Stimulated activated CD4-positive, alpha-beta T cell treated with anti-CD3 and anti-CD28 coated beads, TNF-alpha, amount 100 ng/mL, for 24 hours (primary cell): ENCODE data around the gene NALCN.

ENCODE experiments used
- DNase-seq, 3 experiments: peaks; one replicate each; pipeline ENCODE4 v3.0.0-alpha.2; 2020; ENCODE audit warnings: low read depth in 3 of 3

NALCN gene

DNA sequence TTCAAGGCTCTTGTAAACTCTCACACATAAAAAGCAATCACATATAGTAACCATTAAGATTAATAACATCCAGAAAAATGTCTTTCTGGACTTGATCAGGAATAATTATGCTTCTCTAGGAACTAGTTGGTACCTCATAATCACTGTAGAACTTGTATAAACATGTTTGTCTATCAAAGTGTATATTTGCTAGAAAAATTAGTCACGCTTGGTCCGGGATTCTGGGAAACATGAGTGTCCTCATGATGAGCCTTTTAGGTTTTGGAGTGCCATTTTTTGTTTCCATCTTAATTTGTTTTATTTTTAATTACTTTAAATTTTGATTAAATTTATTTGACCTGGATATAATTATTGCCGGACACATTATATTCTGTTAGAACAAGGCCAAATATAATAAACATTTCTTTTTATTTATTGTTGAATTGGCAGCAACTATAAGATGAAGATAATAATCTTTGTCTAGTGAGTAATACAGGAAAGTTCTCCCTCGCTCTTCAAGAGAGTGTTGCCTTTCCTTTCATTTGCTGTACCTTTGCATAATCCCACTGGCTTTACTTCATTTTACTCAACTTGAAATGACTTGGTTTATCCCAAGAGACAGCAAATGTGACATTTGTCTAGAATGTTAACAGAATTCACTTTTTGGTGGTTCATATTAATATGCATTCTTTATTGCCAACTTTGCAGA, 207.0 kb downstream of the NALCN start:
- no peak for DNase-seq

DNA sequence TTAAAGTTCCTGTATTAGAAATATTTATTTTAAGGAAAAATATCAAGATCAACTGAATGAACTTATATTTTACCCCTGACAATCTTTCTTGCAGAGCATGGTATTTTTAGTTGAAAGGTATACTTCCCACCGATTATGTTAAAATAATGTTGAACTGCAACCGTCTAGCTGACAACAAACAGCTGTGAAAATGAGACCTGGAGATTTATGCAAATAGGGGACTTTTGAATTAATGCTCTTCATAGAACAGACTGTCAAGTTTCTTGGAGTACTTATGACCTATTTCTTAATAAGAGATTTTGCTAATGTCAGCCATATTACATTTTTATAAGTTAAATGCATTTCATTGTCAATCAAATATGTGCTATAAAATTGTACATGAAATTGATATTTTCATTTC, 210.9 kb downstream of the NALCN start:
- DNase-seq = no peak

DNA sequence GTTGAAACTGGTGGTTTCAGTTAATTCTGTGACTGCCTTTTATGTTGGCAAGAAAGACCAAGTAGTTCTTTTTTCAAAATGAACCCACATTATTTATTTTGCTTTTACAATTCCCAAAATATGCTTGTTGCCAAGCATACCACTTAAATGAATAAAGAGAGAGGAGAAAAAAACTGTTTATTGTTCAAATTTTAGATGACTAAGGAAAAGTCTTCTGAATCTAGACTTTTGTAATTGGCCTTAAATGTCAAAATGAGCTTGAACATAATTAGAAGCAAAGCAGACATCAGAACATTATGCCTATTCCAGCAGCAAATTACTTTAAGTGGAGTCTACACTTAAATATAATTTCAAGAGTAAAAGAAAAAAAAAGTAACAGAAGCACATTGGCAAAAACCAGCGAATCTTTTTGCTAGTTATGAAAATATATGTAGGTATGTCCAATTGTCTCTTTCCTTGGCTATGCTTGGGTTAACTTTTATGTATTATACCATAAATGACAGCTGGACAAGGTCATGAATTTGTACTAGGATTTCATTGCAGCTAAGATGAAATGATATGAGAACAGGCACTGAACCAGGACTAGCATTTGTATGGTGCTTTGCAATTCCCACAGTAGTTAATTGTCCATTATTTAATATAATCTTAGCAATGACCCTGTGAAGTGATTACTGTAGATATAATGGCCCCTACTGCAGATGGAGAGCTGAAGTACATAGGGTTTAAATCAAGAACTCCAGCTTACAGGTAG, 211.9 kb downstream of the NALCN start:
- no peak for DNase-seq

DNA sequence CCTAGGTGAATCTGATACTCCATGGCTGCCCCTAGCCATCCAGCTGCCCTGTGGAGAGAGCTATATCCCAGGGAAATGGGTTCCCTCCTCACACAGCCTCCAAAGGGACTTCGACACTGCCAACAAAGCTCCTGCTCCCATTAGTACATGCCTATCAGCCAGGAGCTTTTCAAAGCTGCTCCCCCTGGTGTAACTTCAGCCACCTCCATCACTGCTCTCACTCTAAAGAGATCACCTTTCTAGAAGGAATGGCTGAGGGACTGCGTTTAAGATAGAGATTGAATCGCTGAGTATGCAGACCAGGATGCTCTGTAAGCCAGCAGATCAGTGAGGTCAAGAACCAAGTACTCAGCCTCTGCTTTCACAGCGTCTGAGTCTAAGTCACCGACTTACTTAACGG, 213.7 kb downstream of the NALCN start:
- no peak for DNase-seq

DNA sequence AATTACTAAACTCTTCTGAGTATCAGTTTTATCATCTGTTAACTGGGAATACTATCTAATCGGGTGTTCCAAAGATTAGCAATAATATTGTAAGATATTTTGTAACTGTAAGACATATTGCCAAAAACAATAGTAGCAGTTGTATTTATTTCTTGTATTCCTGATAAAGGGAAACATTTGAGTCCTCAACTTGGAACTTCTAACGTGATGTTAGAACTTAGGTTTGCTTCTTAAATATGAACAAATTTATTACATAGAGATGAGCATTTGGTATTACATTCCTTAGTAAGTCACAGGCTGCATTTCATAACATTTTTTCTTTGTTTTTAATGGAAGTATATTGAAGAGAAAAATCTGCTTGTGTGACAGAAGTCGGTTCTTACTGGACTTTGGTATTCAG, 225.3 kb downstream of the NALCN start:
- no peak for DNase-seq

DNA sequence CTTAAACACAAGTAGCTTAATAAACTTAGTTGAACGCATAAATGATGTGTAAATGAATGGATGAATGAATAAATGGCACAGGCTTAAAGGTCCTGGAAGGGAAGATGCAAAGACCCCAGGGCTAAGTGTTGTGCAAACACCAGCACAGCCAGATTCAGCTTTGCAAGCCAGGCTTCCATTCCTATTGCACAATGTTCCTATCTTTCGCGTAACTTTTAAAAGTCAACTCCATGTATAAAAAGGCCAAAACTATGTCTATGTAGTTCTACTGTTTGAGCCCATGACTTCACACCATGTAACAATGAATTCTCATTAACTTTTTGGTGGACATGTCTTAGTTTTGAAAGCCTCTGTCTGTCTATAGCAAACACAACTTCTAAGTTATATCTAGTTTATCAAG, 226.0 kb downstream of the NALCN start:
- DNase-seq = no peak

DNA sequence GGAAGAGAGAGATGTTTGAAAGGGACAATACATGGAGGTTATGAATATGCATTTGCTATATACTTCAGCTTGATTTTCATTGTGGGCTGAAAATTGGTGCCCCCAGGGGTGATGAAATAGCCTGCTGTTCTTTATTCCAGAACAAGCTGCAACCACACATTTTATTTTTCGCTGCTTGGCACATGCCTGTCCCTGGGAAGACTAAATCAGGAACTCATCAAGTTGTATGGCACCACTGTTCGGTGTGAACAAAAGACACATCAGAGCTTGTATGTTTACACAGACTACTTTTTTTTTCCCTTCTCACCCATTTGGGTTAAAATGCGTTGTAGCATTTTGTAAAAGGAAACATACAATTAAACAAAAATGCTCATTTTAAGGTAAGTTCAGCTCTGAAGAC, 230.7 kb downstream of the NALCN start:
- no peak for DNase-seq

DNA sequence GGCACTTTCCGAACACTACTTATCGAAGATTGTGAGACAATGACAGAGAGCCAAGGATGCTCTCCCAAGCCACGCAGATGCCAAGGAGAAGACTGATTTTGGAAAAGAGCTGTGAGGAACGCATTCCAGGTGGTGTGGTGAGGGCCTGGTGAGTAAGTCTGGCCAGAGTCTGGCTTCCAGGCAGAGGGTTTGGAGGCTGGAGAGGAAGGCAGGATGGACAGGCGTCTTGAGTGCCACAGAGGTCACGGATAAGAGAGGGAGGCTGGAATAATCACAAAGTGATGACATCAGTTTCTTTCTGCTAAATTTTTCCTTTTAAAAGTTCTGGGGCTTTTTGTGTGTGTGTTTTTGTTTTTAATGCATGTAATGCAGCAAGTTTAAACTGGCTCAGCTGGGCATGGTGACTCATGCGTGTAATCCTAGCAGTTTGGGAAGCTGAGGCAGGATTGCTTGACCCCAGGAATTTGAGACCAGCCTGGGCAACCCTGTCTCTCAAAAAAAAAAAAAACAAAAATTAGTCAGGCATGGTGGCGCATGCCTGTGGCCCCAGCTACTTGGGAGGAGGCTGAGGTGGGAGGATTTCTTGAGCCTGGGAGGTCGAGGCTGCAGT, 235.1 kb downstream of the NALCN start:
- no peak for DNase-seq

DNA sequence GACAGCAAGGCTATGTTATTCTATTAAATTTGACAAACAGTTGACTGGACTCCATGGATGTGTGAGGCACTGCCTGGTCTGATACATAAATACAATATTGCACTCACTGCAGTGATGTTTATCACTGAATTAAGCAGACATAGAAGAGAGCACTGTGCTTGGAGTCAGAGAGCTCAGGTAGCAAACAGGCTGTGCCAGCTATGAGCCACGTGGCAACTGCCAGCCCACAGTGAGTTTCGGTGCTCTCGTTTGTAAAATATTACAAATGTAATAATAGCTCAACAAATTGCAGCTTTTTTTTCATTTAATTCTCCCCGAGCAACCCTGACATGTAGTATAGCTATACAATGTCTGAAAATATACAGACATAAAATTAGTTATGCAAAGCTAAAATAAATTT, 237.3 kb downstream of the NALCN start:
- no peak for DNase-seq

DNA sequence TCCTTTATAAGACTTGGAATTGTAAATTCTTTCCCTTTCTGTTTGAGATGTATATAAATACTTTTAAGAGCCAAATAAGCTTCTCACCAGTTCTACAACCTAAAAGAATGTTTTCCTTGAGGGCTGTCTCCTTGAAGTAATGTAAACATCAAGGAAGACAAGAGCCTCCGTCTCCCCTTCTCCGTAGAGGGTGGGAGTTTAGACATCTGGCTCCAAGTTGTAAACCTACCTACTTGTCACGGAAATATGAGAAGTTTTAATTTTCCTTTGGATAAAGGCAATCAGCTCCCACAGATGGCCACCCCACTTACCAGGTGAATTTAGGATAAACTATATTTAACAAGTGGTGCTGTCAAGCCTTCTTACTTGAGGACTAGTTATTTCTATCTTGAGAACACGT, 237.9 kb downstream of the NALCN start:
- no peak for DNase-seq

DNA sequence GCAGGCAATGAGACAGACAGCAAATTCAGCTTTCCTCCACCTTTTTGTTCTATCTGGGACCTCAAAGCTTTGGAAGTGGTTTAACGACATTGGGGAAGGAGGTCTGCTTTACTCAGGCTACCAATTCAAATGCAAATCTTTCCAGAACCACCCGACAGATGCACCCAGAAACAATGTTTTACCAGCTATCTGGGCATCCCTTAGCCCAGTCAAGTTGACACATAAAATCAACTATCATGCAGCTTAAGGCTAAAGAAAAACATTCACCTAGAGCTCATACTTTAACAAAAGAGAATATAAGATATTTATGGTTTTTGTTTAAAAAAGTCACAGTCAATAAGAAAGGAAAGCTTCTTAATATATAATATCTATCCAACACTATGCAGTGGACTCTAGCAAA, 246.0 kb downstream of the NALCN start:
- no peak for DNase-seq

DNA sequence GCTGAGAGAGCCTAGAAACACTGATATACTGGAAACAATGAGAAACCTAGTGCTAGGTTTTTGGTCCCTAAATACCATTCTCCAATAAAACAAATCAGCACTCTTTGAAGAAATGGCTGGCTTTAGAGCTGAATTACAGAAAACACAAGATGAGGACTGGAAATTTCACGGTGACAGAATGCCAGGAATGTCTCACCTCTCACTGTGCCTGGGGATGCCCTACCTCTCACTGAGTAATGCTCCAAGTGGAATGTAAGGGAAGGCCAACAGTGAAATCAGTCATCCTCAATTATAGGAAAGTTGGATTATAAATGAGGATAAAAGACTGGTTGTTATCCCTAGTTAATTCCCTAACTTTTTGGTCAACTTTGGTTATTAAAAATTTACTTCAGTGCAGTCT, 259.0 kb downstream of the NALCN start:
- DNase-seq = no peak

DNA sequence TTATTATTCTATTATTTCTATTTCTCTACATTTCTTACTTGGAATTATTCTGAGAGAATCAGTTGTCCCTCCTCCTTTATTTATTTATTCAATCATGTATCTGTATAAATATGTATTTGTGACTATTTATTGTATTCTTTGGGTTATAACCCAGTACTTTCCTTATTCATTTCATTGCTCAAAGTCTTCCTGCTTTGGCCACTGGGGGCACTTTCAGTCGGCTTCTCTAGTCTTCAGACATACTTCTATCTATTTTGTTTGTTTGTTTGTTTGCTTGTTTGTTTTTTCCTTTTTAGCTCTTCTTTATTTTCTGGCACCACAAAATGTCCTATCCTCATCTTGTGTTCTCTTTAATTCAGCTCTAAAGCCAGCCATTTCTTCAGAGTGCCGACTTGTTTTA, 260.4 kb downstream of the NALCN start:
- DNase-seq = no peak

DNA sequence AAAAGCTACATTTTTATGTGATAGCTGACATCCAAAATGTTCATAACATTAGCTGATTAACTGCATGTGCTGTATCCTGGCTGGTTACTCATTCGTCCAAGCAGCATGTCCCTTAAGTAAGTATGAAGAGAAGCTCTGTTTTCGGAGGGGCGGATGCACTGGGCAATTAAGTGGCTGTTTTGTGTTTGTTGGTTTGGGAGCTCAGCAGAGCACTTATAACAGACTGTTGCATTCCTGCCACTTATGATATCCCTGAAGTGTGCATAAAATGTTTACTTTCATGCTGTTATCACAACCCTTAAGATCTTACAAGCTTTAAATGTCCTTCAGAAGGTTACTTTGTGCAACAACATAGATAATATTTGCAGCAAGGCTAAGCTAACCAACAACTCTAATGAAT, 264.1 kb downstream of the NALCN start:
- no peak for DNase-seq

DNA sequence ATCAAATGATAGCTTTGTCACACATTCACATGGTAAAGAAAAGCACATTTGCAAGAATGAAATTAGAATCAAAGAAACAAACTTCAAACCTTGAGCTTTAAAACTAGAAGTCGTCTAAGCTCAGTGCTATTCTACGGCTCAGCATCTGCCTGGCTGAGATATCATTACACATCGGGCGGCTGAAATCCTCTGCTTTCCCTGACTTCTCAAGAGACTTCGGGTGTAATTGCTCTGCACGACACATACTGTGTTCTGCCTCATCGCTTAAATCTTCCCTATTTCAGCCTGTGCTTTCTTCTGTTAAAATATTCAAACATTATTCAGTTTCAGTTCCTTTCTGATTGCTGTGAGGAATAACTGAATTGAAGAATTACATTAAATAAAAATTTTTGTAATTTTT, 265.3 kb downstream of the NALCN start:
- DNase-seq = no peak

DNA sequence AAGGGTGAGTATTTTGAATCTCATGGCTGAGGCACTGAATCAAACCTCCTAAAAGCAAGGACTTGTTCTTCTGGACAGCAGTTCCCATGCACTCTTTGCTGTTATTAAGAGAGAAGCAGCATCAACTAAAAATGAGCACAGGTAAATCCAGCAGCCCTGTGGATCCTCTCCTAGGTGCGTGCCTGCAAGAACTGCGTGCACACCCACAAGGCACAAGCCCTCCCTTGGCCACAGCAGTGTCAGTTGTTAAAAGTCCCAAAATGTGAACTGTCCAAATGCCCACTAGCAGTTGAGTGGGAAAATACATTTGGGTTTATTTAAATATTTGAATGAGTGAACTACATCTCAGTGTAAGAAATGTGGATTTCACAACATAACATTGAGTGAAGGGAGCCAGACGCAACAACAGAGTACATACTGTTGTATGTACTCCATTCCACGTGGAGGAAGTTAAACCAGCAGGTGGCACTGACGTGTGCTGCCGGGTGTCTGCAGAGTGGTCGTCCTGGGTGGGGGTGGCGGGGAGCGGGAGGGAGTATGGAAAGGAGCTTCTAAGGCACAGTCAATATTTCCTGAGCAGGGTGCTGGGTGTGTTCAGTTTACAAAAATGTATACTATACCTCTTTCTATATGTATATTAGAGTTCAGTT, 266.4 kb downstream of the NALCN start:
- no peak for DNase-seq

DNA sequence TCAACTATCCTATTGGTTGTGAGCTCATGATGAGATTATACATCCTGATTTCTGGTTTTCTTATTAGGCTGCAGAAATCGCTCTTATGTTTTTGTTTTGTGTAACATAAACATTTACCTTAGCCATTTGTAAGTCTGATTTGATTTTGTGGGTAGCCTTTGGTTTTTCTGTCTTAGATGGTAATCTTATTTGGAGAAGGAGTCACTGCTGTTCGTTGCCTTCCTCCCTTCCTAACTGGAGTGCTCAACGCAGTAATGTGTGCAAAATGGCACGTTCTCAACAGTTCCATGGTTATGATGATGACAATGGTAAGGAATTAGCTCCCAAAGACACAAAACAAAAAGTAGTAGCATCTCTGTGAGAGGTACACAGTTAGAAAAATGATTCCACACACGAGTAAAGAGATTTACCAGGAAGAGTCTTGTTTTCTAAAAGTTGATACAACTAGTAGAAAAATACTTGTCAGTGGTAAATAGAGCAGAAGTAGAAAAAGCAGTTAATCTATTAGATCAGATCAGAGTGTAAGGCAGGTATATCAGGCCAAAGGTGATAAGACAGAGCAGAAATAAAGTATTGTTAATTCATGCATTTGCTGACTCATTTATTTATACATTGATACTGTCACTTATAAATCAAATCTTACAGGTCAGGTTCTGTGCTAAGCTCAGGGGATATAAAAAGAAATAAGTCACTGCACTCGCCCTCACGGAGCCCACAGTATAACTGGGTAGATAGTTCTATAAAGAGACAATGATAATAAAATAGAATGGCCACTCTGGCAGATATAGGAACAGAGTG, 270.0 kb downstream of the NALCN start:
- DNase-seq = no peak

DNA sequence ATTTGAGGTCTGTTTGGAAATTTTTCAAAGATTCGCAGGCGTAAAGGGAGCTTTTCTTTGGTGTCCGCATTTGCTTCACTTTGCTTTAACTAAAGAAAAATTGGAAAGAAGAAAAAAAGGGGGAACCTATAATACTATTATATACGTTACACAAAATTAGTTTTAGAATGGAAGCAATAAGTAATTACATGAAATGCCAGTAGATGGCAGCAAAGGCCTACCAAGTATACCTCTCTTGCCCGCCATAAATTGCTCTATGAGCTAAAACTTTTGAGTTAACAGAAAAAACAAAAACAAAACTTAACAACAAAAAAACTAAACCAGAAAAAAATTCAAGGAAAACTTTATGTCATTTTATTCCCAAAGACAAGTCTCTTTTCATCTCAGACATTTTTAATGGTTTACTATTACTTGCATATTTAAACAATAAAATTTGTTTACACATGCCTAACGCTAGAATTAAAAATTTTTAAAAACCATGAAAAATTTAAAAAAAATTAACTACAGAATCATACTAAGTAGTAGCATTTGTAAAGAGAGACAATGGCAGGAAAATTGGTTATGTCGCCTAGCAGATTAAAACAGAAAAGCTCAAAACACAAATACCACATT, 271.4 kb downstream of the NALCN start:
- DNase-seq = no peak

DNA sequence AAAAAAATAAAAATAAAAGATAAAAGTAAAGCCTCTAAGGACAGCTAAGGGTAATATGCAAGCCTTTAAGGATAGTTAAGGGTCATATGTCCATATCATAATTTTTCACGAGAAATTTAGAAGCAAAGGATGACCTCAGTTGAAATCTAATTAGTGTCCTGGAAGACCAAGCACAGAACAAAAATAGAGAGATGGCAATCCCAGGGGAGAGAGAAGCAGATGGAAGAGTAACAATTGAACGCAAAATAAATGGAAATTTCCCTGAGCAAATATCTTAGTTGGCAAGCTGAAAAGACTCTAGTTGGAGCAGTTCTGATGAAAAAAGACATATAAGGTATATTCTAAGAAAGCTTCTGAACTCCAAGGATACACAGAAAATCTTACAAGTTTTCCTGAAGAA, 275.4 kb downstream of the NALCN start:
- DNase-seq = no peak

DNA sequence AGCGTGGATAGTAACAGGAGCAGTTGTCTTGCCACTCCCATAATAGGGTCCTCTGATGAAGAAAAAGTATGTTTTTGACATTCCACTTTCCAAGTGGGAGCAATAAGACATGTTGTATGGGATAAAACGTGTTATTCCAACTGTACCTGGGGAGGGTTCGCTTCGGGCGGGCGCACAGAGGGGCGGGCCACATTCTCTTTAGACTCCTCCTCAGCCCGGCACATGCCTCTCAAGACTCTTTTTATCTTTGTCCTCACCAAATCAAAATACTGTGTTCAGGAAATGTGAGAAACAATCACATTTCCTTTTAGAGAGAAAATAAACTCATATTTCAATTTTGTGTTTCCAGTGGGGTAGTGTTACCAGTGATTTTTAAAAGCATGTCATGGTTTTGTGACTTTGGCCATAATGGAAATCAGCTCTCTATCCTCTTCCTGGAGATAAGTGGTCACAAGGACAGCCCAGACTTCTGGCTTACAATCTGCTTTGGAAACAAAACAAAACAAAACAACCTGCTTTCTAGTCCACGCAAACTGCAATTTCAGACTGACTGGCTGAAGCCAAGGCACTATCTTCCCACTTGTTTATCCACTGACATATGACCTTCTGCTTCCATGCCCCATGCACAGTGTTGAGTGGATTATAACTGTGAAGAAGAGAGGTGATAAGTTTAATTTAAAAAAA, 276.1 kb downstream of the NALCN start:
- no peak for DNase-seq

DNA sequence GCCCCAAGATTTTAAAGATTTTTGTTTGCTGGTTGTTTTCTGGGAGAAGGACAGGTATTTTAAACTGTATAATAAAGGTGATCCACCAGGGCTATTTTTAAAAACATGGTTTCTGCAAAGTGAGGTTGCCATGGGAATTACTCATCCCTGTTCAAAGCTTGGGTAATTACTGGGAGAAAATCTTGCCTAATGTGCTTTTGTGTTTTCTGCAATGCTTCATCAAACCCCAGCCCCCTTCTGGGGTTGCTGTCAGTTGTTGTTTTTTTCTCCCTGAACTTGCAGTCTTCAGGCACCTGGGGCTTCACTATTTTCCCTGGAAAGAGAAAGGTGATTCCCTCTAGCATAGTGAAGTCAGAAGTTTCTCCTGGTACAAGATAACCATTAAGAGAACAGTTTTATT, 277.2 kb downstream of the NALCN start:
- no peak for DNase-seq
